HG03571 (cell line): ENCODE measurements around the gene CTSW.
A peak's percentile ranks its signal among the peaks of the same experiment; 100 is the strongest.

ENCODE experiments used
- ATAC-seq: cut with Tn5 transposase; IDR thresholded peaks from one replicate; pipeline ENCODE4 v1.9.1; 2021; ENCODE audit not compliant: unreplicated experiment

CTSW gene

DNA sequence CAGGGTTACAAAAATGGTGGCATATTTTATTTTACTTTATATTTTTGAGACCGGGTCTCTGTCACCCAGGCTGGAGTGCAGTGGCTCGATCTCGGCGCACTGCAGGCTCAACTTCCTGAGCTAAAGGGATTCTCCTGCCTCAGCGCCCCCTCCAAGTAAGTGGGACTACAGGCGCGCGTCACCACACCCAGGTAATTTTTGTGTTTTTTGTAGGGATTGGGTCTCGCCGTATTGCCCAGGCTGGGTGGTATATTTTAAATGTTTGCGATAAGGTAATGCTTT is 21.2 kb downstream of the CTSW start:
- no peak for ATAC-seq

DNA sequence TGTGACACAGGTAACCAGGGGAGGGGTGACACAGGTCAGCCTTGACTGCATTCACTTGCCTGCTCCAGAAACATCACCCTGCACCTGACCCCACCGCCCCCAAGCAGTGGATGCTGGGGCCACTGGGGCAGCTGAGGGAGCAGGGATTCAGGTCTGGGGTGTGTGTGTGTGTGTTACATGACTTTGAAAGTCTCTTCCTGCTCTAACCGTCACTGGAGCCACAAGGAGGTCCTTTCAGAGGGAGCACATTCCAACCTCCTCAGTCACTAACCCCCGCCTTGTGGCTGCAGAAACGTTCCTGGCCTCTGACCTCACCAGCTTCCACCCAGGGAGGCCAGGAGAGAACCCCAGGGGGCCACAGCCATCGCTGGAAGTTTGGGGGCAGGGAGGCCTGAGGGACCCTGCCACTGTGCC is 23.4 kb downstream of the CTSW start:
- no peak for ATAC-seq

DNA sequence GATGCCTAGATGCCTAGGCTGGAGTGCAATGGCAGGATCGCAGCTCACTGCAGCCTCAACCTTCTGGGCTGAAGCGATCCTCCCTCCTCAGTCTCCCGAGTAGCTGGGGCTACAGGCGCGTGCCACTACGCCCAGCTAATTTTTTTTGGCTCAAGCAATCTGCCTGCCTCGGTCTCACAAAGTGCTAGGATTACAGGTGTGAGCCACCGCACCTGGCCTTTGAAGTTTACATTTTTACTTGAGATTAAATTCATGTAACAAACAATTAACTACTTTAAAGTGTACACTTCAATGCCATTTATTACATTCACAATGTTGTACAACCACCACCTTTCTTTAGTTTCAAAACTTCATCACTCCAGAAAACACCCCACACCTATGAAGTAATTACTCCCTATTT is 24.1 kb downstream of the CTSW start:
- ATAC-seq, result no peak

DNA sequence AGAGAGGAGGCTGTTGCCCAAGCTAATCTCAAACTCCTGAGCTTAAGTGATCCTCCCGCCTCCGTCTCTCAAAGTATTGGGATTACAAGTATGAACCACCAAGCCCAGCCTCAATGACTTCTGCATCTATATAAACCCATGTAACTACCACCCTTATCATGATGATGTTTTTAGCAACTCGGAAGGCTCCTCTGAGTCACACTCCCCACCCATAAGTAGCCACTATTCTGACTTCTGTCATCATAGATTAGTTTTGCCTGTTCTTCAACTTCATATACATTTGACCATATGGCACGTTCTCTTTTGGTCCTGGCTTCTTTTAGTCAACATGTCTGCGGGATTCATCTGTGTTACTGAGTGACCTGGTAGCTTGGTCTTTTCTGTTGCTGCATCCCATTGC is 27.0 kb downstream of the CTSW start:
- ATAC-seq, result no peak

DNA sequence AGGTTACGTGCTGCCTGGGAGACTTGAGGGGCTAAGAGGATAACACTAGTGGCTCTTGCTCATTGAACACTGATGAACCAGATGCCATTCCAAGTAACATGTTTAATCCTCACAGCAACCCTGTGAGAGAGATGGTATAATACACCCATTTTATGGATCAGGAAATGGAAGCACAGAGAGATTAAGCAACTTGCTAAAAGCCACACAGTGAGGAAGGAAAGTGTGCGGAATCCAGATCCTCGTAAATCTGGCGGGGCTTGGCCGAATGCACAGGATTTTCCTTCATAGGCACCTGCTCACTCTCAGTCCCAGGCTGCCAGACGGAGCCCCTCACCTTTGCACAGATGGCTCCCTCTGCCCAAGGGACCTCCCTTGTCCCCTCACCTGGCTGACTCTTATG is 28.2 kb downstream of the CTSW start:
- no peak for ATAC-seq

DNA sequence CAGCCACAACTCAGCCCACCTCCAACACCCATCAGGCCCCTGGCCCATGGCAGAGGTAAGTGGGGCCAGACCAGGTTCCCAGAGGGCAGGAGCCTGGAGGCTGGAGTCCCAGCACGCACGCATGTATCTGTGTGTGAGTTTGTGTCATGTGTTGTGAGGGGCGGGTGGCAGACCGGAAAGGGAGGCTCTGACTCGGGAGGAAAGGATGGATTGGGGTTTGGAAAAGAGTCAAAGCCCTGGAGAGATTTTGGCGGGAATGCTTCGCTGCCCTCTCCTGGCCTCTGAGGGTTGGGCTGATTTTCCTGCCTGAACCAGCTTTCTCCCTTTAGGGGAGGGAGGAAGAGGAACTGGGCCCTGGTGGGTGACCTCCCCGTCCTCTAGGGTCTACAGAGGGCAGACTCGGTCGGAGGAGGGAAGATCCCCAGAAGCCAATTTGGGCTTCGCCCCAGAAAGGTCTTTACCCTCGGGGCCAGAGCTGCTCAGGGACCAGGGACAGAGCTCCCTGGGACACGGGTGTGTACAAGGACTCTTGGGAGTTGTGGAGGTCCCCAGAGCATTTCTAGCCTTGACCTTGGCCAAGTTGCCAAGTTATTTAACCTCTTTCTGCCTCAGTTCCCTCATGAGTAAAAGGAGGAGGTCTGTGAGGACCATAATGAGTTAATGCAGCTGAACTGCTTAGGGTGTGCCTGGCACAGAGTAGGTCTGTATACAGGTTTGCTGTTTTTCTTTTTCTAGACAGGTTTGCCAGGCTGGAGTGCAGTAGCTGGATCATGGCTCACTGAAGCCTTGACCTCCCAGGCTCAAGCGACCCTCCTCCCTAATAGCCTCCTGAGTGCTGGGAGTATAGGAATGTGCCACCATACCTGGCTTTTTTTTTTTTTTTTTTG is 32.3 kb downstream of the CTSW start:
- ATAC-seq, result no peak

DNA sequence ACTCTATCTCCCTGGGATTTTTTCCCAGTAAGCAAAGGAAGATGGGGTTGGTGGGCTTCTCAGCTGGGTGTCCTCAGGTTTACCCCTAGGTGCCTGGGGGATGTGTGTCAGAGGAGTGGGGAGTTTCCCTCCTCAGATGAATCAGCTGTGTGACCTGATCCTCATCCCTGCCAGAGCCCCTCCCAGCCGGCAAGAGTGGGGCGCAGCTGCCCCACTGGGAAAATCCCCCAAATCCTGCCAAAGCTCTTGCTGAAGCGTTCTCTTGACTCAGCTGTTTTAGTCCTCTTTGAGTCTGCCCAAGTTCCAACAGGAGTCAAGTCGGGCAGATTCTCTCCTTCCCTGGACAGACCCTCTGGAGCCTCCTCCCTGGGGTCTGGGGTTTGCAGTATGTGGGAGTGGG is 33.2 kb downstream of the CTSW start:
- no peak for ATAC-seq

DNA sequence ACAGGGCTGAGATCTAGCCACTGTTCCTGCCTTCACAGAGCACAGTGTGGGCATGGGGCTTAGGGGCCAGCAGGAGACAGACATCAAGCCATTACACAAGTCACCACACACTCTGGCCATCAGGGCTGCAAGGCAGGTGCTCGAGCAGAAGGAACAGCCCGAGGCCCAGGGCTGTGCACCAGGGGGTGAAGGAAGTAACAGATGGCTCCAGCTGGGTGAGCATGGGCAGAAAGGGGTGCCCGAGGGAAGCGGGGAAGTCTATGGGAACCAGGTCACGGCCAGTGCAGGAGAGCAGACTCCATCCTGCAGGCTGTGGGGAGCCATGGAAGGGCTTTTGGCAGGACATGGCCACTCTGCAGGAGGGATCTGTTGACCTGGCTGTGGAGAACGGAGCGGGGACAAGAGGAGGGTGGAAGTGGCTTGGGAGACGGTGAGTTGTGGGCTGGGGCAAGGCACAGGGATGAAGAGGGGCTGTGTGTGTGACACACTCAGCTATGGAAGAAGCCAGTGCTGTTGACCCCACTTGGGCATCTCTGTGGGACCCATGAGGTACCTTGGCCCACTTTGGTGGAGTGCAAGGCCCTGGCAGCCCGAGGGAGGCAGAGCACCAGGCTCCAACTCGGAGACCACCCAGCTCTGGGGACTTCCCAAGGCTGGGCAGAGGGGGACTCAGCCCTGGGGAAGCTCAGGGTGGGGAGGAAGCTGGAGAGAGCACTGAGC is 35.6 kb downstream of the CTSW start:
- ATAC-seq, result no peak

DNA sequence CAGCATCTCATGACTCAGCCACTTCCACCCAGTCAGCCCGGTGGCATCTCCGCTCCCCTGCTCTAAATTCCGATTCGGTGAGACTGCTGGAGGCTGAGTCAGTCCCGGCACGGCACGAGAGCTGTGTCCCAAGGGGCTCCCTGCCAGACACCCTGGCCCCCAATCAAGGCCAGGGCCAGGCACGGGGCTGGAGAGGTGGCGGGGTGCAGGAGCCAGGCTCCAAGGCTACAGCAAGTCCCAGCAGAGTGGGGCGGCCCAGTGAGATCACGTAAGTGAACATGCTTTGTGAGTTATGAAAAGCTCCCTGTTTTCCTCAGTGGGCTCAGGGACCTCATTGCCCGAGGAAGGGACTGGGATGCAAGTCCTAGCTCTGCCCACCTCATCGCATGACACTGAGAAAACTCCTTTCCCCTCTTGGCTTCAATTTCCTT is 36.2 kb downstream of the CTSW start:
- ATAC-seq, result no peak

DNA sequence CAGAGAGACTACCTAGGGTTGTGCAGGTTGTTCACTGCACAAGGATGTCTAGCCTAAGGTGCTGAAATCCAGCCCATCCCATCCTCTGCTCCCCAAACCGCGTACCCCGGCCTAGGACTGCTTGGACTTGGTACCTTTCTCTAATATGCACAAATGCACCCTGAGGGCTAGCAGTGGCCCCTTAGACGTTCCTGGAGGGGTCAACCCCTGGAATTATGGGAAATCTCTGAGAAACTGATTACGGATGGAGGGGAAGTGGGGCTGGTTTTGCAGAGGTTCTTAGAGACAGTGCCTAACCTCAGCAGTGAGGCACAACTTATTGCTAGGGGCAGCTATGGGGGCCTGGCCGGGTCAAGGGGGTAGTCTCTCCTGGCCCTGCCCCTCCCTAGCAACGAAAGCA is 36.8 kb downstream of the CTSW start:
- no peak for ATAC-seq

DNA sequence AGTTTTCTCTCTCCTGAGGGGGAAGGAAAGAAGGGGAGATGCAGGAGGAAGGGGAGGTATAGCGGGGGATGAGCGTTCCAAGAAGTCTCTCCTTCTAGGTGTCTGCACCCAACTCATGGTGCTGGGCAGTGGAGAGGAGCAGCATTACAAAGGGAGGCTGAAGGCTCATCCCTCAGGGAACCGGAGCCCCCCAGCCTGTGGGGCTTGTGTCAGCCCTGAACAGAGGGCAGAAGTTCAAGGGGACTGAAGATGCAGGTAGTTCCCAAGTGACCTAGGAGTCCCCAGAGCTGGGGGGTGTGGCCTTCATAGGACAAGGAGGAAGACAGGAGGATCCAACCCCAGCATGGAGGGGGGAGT is 37.4 kb downstream of the CTSW start:
- ATAC-seq, result no peak

DNA sequence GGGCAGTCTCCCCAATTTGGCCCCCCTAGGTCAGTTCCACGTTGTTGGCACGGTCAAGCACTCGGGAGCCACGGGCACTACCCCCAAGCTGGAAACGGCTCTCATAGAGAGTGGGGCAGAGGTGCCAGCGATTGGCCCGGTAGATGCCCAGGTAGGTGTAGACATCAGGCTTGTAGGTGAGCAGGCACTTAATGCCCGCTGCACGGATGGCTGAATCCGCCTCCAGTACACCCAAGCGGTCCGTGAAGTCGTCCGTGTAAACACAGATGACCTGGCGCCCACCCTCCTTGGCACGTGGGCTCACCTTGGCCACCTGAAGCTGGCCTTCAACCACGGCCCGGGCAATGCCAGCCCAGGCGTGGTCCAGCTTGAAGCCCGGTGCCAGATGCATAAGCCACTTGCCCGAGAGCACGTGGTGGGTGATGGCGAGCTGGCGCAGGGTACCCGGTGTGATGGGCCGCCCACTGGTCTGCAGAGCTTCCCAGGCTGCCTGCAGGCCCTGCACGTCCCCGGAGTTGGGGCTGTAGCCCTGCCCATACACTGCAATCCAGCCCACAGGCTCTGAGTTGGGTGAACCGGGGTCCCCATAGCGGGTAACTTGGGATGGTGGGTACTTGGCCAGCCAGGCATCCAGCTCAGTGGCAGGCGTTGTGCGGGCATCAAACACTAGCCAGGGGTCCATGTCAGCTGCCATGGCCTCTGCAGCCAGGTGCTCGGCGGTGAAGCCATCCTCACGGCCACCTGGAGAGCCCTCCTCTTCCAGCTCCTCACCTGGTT is 38.0 kb downstream of the CTSW start:
- no peak for ATAC-seq

DNA sequence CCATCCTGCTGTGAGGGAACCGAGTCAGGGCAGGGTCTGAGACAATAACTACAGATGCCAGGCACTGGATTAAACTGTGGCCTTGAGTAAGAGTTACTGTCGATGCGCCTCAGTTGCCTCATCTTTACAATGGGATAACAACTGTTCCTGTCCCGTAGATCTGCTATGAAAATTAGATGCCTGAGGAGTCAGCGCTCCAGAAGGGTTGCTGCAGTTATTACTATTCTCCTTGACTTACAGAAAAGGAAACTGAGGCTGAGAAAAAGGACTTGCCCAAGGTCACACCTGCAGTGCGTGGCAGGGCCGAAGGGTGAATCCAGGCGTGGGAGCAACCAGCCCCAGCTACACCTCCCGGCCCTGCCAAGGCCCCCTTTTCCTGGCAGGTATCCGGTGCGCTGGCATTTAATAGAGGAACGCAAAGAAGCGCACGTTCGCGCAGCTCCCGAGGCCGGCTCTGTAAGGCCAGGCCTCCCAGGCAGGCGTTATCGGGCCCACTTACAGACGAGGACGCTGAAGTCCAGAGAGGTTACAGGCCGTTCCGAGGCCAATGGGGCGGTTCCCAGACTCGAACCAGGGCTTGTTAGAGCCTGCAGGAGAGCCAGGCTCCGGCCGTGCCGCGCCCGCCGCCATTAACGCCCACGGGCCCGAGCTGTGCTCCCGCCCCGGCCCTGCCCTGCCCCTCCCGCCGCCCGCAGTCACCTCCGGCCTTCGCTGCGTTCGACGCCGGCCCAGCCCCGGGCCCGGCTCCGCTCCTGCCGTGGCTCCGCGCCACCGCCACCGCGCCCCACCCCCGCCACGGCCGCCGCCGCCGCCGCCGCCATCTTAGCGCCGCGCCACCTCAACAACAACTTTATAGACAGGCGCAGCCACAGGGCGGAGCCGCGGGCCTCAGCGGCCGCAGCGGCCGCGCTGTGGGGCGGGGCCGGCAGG is 38.8 kb downstream of the CTSW start, which contains the start of gene C11orf68:
Gene C11orf68, minus strand, starts transcription at position 852 of the 930 bp plus-strand sequence. Its CDS starts 31 bp downstream, at position 821.
- peak; percentile 63 for ATAC-seq

DNA sequence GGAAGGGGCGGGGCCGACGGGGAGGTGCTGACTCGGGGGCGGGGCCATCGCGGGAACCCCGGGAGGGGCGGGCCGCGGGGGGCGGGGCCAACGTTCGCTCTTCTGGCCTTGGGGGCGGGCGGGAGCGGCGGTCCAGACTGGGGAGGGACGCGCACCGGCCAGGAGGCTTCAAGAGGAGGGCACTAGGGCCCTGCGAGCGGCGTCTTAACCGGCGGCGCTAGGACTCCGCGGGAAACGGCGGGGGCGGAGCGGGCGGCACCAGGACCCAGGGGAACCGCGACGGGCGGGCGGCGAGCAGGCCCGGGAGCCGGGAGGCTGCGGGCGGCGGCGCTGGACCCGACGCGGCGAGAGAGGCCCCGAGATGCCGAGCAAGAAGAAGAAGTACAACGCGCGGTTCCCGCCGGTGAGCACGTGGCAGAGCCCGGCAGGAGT is 39.5 kb downstream of the CTSW start, which contains the start of gene DRAP1:
Gene DRAP1, plus strand, starts transcription at position 286 of the 432 bp plus-strand sequence. Its CDS starts 76 bp downstream, at position 362.
- peak; percentile 70 for ATAC-seq

DNA sequence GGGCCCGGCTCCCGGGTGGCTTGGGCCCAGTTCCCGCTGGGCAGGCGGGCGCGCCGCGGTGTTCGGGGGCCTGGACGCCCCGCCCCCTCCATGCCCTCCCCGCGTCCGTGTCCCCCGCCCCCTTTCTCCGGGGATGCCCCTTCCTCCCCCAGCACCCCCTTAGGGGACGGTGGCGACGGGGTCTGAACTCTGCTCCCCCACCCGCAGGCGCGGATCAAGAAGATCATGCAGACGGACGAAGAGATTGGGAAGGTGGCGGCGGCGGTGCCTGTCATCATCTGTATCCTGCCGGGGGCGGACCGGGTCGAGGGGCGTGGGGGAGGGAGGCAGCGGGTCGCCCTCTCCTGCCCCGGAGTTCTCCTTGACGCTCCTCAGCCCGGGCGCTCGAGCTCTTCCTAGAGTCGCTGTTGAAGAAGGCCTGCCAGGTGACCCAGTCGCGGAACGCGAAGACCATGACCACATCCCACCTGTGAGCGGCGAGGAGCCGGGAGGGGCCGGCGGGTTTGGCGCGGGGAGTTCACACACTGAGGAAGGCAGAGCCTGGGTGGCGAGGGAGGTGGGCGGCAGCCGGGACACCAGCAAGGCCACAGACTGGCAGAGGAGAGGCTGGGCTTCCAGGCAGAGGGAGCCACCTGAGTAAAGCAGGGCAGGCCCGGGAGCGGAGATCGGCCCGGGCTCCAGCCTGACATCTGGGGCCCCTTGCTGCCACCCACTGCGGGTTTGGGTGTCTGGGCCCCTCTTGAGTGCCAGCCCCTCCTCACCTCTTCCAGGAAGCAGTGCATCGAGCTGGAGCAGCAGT is 40.1 kb downstream of the CTSW start:
- peak; percentile 3 for ATAC-seq

DNA sequence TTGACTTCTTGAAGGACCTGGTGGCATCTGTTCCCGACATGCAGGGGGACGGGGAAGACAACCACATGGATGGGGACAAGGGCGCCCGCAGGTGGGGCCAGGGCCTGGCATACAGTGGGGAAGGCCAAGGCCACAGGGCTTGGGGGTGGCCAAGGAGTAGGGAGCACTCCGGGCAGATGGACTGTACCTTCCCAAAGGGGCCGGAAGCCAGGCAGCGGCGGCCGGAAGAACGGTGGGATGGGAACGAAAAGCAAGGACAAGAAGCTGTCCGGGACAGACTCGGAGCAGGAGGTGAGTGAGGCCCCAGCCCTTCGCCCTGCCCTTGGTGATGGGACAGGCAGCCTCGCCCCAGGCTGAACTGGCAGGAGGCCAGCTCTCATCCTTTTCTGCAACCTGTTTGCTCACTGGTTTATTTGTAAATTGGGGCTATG is 40.8 kb downstream of the CTSW start:
- ATAC-seq, result no peak

DNA sequence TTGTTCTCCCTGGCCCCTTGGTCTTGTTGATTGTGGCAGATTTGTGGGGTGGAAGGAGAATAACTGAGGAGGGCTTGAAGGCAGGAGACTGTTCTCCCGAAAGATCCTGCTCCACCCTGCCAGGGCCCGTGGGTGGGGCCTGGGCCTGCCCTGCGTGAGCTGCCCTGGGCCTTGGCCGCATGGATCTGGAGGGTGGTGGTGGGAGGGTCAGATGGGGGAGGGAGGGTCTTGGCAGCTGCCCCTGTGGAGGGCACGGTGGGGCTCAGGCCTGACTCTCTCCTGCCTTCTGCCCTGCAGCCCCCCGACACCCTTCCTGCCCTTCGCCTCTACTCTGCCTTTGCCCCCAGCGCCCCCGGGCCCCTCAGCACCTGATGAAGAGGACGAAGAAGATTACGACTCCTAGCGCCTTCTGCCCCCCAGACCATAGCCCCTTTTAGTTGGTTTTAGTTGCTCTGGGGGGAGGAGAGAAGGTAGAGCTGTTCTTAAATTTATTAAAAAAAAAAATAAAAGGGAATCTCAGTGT is 41.5 kb downstream of the CTSW start:
- ATAC-seq, result no peak

DNA sequence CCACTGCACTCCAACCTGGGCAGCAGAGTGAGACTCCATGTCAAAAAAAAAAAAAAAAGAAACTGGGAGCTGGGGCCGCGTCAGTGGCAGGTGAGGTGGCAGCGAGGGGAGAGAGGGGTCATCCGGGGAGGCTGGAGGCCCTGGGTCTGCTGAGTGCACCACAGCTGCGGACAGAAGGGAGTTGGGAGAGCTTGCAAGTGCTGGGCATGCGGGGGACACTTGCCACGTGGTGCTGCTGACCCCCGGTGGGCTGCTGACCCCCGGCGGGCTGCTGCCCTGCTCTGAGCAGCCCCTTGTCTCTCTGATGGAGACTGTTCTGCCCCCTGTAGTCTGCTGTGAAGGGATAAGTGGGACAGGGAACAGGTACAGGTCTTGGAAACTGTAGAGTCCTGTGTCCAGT is 42.2 kb downstream of the CTSW start:
- ATAC-seq, result no peak

DNA sequence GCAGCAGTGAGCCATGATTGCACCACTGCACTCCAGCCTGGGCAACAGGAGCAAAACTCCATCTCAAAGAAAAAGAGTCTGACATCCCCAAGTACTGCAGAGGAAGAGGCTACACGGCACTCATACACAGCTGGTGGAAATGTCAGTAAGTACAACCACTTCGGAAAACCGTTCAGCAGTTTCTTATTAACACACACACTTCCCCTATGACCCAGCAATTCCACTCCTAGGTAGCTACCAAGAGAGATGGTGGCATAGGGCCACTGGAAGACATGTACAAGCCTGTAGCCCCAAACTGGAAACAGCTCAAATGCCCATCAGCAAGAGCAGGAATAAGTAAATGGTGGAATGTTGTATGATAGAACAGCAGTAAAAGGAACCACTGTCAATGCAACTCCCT is 42.9 kb downstream of the CTSW start:
- ATAC-seq, result no peak
